Upper lobe of left lung (tissue), 4 donors: Measurements from ENCODE around the gene MADD.

Experiments used
- POLR2A ChIP-seq, 4 donors: fragments of 450-650 bp; IDR thresholded peaks; one replicate each; pipeline ENCODE4 v1.5.1; 2016 to 2017; ENCODE audit warnings: antibody characterized with exemption in 4 of 4, mild to moderate bottlenecking in 2 of 4
- POLR2AphosphoS5 ChIP-seq, 2 donors: sonication (generic); formaldehyde crosslinking; IDR thresholded peaks; one replicate each; pipeline ENCODE4 v1.5.1; 2017; ENCODE audit warnings: antibody characterized with exemption in 2 of 2

- no peak for TF ChIP-seq POLR2A (IDR thresholded peaks at IDR 0.05)
- TF ChIP-seq POLR2AphosphoS5 (IDR thresholded peaks at IDR 0.05) = no peak
Measured at GRCh38 chr11:47317064-47317828, 47.3 kb downstream of the MADD start.
